Measurements from ENCODE around the gene FBN1. TPM values are rescaled to one million over a fixed set of nuclear protein-coding genes. Genes with fewer than 3 reads are reported as not detected.

Gene FBN1
- total RNA-seq, 1 donor from 2014 or later: 164 TPM

GRCh38 chr15:48623456-48623855, 22.1 kb downstream of the FBN1 start:
- Histone ChIP-seq H3K36me3 (no peaks in the 10 kb centered on the region), H3K27ac (no peak overlapping the region), H3K4me1 (peaks cover 7 to 42% of the 10 kb centered on the region in 2 donors), H3K27me3 (no peaks in the 10 kb centered on the region), H3K4me3 (no peak overlapping the region), H3K9me3 (no peaks in the 10 kb centered on the region)
- no peak for DNase-seq (ENCODE audit: low spot score in 2 of 2)
- no peak for TF ChIP-seq CTCF (IDR thresholded peaks at IDR 0.05)
- intact Hi-C loops (cut with DNase I): no loop called here

GRCh38 chr15:48622237-48622636, 23.3 kb downstream of the FBN1 start:
- TF ChIP-seq CTCF (IDR thresholded peaks at IDR 0.05): no peak
- peaks cover 14 to 45% of the 10 kb centered on the region in 2 donors for H3K4me1 ChIP-seq
- no peaks in the 10 kb centered on the region for H3K9me3 ChIP-seq
- peak overlapping the region; percentile 29 to 58 for H3K27ac ChIP-seq
- no peaks in the 10 kb centered on the region for H3K36me3 ChIP-seq
- DNase-seq (ENCODE audit: low spot score in 2 of 2): no peak
- intact Hi-C loops (cut with DNase I): no loop called here
- no peak overlapping the region for H3K4me3 ChIP-seq
- no peaks in the 10 kb centered on the region for H3K27me3 ChIP-seq

- intact Hi-C loops (cut with DNase I): no loop called here
- Histone ChIP-seq H3K27ac (no peak overlapping the region), H3K36me3 (no peaks in the 10 kb centered on the region), H3K4me1 (peaks cover 11 to 31% of the 10 kb centered on the region in 2 donors), H3K9me3 (no peaks in the 10 kb centered on the region), H3K27me3 (no peaks in the 10 kb centered on the region), H3K4me3 (no peak overlapping the region)
- TF ChIP-seq CTCF (IDR thresholded peaks at IDR 0.05): no peak
- DNase-seq (ENCODE audit: low spot score in 2 of 2): no peak
These were observed 26.1 kb downstream of the FBN1 start for GRCh38 chr15:48619446-48619845.

GRCh38 chr15:48617619-48618018, 27.9 kb downstream of the FBN1 start:
- intact Hi-C loops (cut with DNase I): no loop called here
- Histone ChIP-seq H3K27me3 (no peaks in the 10 kb centered on the region), H3K9me3 (no peaks in the 10 kb centered on the region), H3K4me1 (peaks cover 11 to 24% of the 10 kb centered on the region in 2 donors), H3K36me3 (peaks cover 0 to 2% of the 10 kb centered on the region in 2 donors), H3K4me3 (no peak overlapping the region), H3K27ac (peak overlapping the region; percentile 20 to 23)
- peak in 1 of 2 donors; percentile 73 for DNase-seq (ENCODE audit: low spot score in 2 of 2)
- no peak for TF ChIP-seq CTCF (IDR thresholded peaks at IDR 0.05)

GRCh38 chr15:48616216-48616615, 29.3 kb downstream of the FBN1 start:
- H3K27me3 ChIP-seq: no peaks in the 10 kb centered on the region
- intact Hi-C loops (cut with DNase I): no loop called here
- H3K27ac ChIP-seq: no peak overlapping the region
- peaks cover 0 to 6% of the 10 kb centered on the region in 2 donors for H3K36me3 ChIP-seq
- no peak overlapping the region for H3K4me3 ChIP-seq
- peaks cover 11 to 18% of the 10 kb centered on the region in 2 donors for H3K4me1 ChIP-seq
- no peaks in the 10 kb centered on the region for H3K9me3 ChIP-seq
- no peak for DNase-seq (ENCODE audit: low spot score in 2 of 2)
- TF ChIP-seq CTCF (IDR thresholded peaks at IDR 0.05): no peak

GRCh38 chr15:48614051-48614450, 31.5 kb downstream of the FBN1 start:
- peaks cover 6 to 23% of the 10 kb centered on the region in 2 donors for H3K36me3 ChIP-seq
- H3K27me3 ChIP-seq: no peaks in the 10 kb centered on the region
- H3K4me1 ChIP-seq: peaks cover 11 to 18% of the 10 kb centered on the region in 2 donors
- no peaks in the 10 kb centered on the region for H3K9me3 ChIP-seq
- no peak overlapping the region for H3K4me3 ChIP-seq
- no peak for DNase-seq (ENCODE audit: low spot score in 2 of 2)
- H3K27ac ChIP-seq: peak overlapping the region in 1 of 2 donors; percentile 21
- no peak for TF ChIP-seq CTCF (IDR thresholded peaks at IDR 0.05)
- intact Hi-C loops (cut with DNase I): no loop called here
